HCT116 (cell line): ENCODE results near the gene TMEM240. TPM values are rescaled to one million over a fixed set of nuclear protein-coding genes. Genes with fewer than 3 reads are reported as not detected.

Source experiments
- ATAC-seq: fragments of 200-7000 bp; cut with Tn5 transposase; 2 replicates; pipeline ENCODE4 v1.9.1; 2020; ENCODE audit warnings: mild to moderate bottlenecking, moderate library complexity
- BruUV-seq: library from RNA; stranded (reverse); fragments of 400-500 nt; replicated peaks from 2 replicates; lab custom pipeline; 2021; lab: Mats Ljungman, UMichigan
- CTCF ChIA-PET: fragments of 300-600 bp; sonication (Branson Sonifier 250); formaldehyde crosslinking; loops from one replicate; lab custom pipeline; 2021; ENCODE audit warnings: antibody characterized with exemption; lab: Charles Lee
- POLR2A ChIA-PET: fragments of 300-600, 350-600 bp; sonication (Branson Sonifier 250); formaldehyde crosslinking; loops from one replicate; lab custom pipeline; 2021; ENCODE audit warnings: antibody characterized with exemption; lab: Charles Lee
- RAD21 ChIA-PET, 2 experiments: fragments of 300-600 bp; sonication (Branson Sonifier 250); formaldehyde crosslinking; loops; one replicate each; lab custom pipeline; 2023; ENCODE audit warnings: low total read pairs in 2 of 2; ENCODE audit not compliant: uncharacterized antibody in 2 of 2, unreplicated experiment in 2 of 2, low non-redundant PET in 1 of 2; lab: Charles Lee
- DNase-seq: peaks from one replicate; pipeline ENCODE4 v3.0.0-alpha.2; 2010; ENCODE audit warnings: low read depth, low spot score
- H2AFZ ChIP-seq: fragments of 200-600 bp; shearing (Covaris generic), sonication (generic); 2 replicates; pipeline ENCODE4 v1.6.1; 2017; ENCODE audit warnings: low read depth, mixed run types, mixed read lengths, antibody characterized with exemption, low read length; ENCODE audit not compliant: poor library complexity, severe bottlenecking
- H3K27ac ChIP-seq: 2 replicates; pipeline ENCODE4 v1.5.1; 2012; ENCODE audit warnings: low read depth, low read length
- H3K27me3 ChIP-seq: fragments of 200-600 bp; sonication (generic); 2 replicates; pipeline ENCODE4 v1.6.1; 2016; ENCODE audit warnings: mixed run types, low read length, mixed read lengths; ENCODE audit not compliant: insufficient read depth
- H3K36me3 ChIP-seq, 2 experiments: fragments of 200-500 bp in 1 of 2; fragments of 200-600 bp in 1 of 2; sonication (Bioruptor generic) in 1 of 2; sonication (generic) in 1 of 2; 2 replicates each; pipeline versions ENCODE4 v1.5.1 to v1.6.1; 2014 to 2016; ENCODE audit warnings: low read length in 2 of 2, inconsistent platforms in 1 of 2, mixed read lengths in 1 of 2, mixed run types in 1 of 2; ENCODE audit not compliant: insufficient read depth in 2 of 2, control insufficient read depth in 1 of 2
- H3K4me1 ChIP-seq, 2 experiments: fragments of 200-600 bp in 1 of 2; sonication (generic) in 1 of 2; 2 replicates each; pipeline versions ENCODE4 v1.5.1 to v1.6.1; 2012 to 2017; ENCODE audit warnings: low read length in 2 of 2, inconsistent platforms in 1 of 2, mild to moderate bottlenecking in 1 of 2, mixed read lengths in 1 of 2, mixed run types in 1 of 2, moderate library complexity in 1 of 2; ENCODE audit not compliant: insufficient read depth in 2 of 2, control insufficient read depth in 1 of 2
- H3K4me2 ChIP-seq: fragments of 200-600 bp; sonication (generic); 2 replicates; pipeline ENCODE4 v1.6.1; 2017; ENCODE audit warnings: mixed run types, low read length, mixed read lengths
- H3K4me3 ChIP-seq, 2 experiments: fragments of 200-600 bp in 1 of 2; sonication (generic) in 1 of 2; replicated peaks in 1 of 2; 2 replicates each; pipeline ENCODE4 v1.5.1; 2011 to 2016; ENCODE audit warnings: low read length in 2 of 2, control low read depth in 1 of 2, low read depth in 1 of 2, mild to moderate bottlenecking in 1 of 2, mixed read lengths in 1 of 2, mixed run types in 1 of 2
- H3K79me2 ChIP-seq: fragments of 200-600 bp; sonication (generic); 2 replicates; pipeline ENCODE4 v1.6.1; 2017; ENCODE audit warnings: mild to moderate bottlenecking, mixed run types, low read length, moderate library complexity, mixed read lengths; ENCODE audit not compliant: insufficient read depth
- H3K9ac ChIP-seq: fragments of 200-600 bp; sonication (generic); 2 replicates; pipeline ENCODE4 v1.6.1; 2016; ENCODE audit warnings: low read length, mixed read lengths
- H3K9me2 ChIP-seq: fragments of 200-600 bp; sonication (generic), shearing (Covaris generic); 2 replicates; pipeline ENCODE4 v1.6.1; 2017; ENCODE audit warnings: mixed run types, mild to moderate bottlenecking, moderate library complexity; ENCODE audit not compliant: insufficient read depth
- H3K9me3 ChIP-seq, 2 experiments: fragments of 200-500 bp in 1 of 2; fragments of 200-600 bp in 1 of 2; sonication (Bioruptor generic) in 1 of 2; sonication (generic) in 1 of 2; 2 replicates each; pipeline ENCODE4 v1.6.1; 2014 to 2017; ENCODE audit warnings: low read length in 2 of 2, mixed read lengths in 2 of 2, inconsistent platforms in 1 of 2, low read depth in 1 of 2, mild to moderate bottlenecking in 1 of 2, mixed run types in 1 of 2, moderate library complexity in 1 of 2; ENCODE audit not compliant: control insufficient read depth in 1 of 2, insufficient read depth in 1 of 2
- H4K20me1 ChIP-seq: fragments of 200-600 bp; sonication (generic), shearing (Covaris generic); 2 replicates; pipeline ENCODE4 v1.6.1; 2017; ENCODE audit warnings: mixed run types, mild to moderate bottlenecking, moderate library complexity; ENCODE audit not compliant: insufficient read depth
- CEBPB ChIP-seq: IDR thresholded peaks from 2 replicates; pipeline ENCODE4 v1.6.1; 2012; ENCODE audit warnings: low read depth
- EGR1 ChIP-seq: IDR thresholded peaks from 2 replicates; pipeline ENCODE4 v1.6.1; 2012; ENCODE audit warnings: low read depth
- ELF1 ChIP-seq: IDR thresholded peaks from 2 replicates; pipeline ENCODE4 v1.6.1; 2012; ENCODE audit warnings: low read depth, borderline replicate concordance
- EZH2phosphoT487 ChIP-seq: fragments of 200-600 bp; IDR thresholded peaks from 2 replicates; pipeline ENCODE4 v1.6.1; 2018; ENCODE audit warnings: antibody characterized with exemption, borderline replicate concordance
- POLR2A ChIP-seq: IDR thresholded peaks from 2 replicates; pipeline ENCODE4 v1.7.0; 2011; ENCODE audit warnings: borderline replicate concordance; ENCODE audit not compliant: insufficient read depth, insufficient read length; ENCODE audit errors: extremely low read depth
- POLR2AphosphoS5 ChIP-seq: IDR thresholded peaks from 2 replicates; pipeline ENCODE4 v1.6.1; 2011; ENCODE audit warnings: mild to moderate bottlenecking, low read depth, low read length, moderate library complexity
- RAD21 ChIP-seq: IDR thresholded peaks from 2 replicates; pipeline ENCODE4 v1.6.1; 2012; ENCODE audit warnings: low read depth, mild to moderate bottlenecking
- SRF ChIP-seq: IDR thresholded peaks from 2 replicates; pipeline ENCODE4 v1.6.1; 2012; ENCODE audit warnings: low read depth
- YY1 ChIP-seq: IDR thresholded peaks from 2 replicates; pipeline ENCODE4 v1.6.1; 2011; ENCODE audit warnings: low read length, low read depth, moderate library complexity, mild to moderate bottlenecking; ENCODE audit not compliant: insufficient replicate concordance; ENCODE audit errors: extremely low read depth
- ZFX ChIP-seq: fragments of 450-650 bp; IDR thresholded peaks from 2 replicates; pipeline ENCODE4 v1.6.1; 2017
- ZNF274 ChIP-seq: fragments of 200-500 bp; sonication (Bioruptor generic); IDR thresholded peaks from 2 replicates; pipeline ENCODE4 v1.6.1; 2014; ENCODE audit warnings: mild to moderate bottlenecking, low read depth, low read length, inconsistent platforms
- intact Hi-C: fragments of 100-400 bp; cut with micrococcal nuclease; formaldehyde crosslinking; loops from 2 replicates; pipeline ENCODE4 v1.10.0; 2022
- total RNA-seq: library from RNA; stranded (reverse); gene quantifications from one replicate; pipeline ENCODE4 v1.2.1, GENCODE V29; 2021; ENCODE audit not compliant: unreplicated experiment
- TF ChIP-seq, protein P1 (sequence below): IDR thresholded peaks from 2 replicates; pipeline ENCODE4 v1.6.1; 2011; ENCODE audit warnings: mild to moderate bottlenecking, low read length, moderate library complexity; ENCODE audit not compliant: insufficient replicate concordance; ENCODE audit errors: extremely low read depth
- TF ChIP-seq, protein P2 (sequence below): IDR thresholded peaks from 2 replicates; pipeline ENCODE4 v1.6.1; 2012

Gene TMEM240
- total RNA-seq, 1 experiment from 2014 or later: 2.3 TPM

DNA sequence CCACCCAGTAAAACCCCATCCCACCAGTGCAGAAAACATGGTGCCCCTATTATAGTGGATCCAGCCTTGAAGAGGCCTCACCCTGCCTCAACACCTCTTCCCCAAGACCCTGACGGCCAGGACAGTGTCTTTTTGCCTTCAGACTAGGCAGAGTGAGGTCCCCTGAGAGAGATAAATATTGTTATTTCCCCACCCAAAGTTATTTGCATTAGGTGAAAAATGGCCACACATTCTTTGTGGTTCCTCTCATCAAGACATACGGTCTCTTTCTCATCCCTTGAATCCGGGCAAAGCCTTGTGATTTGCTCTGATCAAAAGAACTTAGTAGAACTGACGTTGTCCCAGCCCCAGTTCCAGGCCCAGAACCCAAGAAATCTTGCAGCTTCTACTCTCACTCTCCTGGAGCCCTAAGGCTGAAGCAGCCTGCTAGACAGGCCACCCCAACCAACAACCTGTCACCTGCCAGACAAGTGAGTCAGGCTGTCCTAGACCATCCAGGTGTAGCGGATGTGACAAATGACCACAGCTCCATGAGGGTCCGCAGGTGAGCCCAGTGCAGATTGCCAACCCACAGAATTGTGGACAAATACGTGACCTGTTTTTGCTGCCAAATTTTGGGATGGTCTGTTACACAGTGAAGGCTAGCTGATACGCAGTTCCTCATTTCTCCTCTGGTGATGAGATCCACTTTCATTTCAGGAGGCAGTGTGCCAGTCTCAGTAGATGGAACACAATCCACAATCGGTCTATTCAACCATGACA, 42.3 kb upstream of the TMEM240 start:
- H3K9ac ChIP-seq: no peak overlapping the region
- no TSS peak for BruUV-seq
- no peak for DNase-seq
- H2AFZ ChIP-seq: no peak overlapping the region
- intact Hi-C loops: no loop called here
- H3K79me2 ChIP-seq: no peaks in the 10 kb centered on the region
- no peaks in the 10 kb centered on the region for H3K27me3 ChIP-seq
- ChIA-PET RAD21 (no interaction called here), POLR2A (no interaction called here), CTCF (no interaction called here)
- no peaks in the 10 kb centered on the region for H4K20me1 ChIP-seq
- H3K9me3 ChIP-seq: no peaks in the 10 kb centered on the region
- no peak overlapping the region for H3K27ac ChIP-seq
- H3K4me3 ChIP-seq: no peak overlapping the region
- H3K36me3 ChIP-seq: no peaks in the 10 kb centered on the region
- H3K4me2 ChIP-seq: no peak overlapping the region
- H3K9me2 ChIP-seq: no peaks in the 10 kb centered on the region
- no peak for TF ChIP-seq POLR2A
- H3K4me1 ChIP-seq: no peaks in the 10 kb centered on the region
- ATAC-seq: no peak; the same call in 1 of the 2 replicates

DNA sequence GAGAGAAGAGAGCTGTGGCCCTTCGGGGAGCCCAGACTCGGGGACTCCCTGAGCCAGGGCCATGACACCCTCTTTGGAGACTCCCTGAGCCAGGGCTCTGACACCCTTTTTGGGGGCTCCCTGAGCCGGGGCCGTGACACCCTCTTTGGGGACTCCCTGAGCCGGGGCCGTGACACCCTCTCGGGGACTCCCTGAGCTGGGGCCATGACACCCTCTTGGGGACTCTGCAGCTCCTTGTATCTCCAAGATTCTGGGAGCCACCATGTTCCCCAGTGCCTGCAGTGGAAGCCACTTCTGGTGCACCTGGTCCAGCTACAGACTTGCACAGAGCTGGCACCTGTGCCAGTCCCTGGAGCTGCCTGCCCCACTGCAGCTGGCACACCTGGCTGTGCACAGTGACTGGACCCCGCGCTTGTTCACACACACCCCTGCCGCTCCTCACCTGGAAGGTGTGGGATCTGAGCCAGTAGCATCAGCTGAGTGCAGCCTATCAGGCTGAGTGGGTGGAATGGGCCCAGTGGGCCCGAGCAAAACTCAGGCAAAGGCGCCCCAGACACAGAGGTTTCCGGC, 38.0 kb upstream of the TMEM240 start:
- no peaks in the 10 kb centered on the region for H4K20me1 ChIP-seq
- H2AFZ ChIP-seq: no peak overlapping the region
- H3K79me2 ChIP-seq: peaks cover 9% of the 10 kb centered on the region
- H3K9me2 ChIP-seq: no peaks in the 10 kb centered on the region
- H3K9me3 ChIP-seq: no peaks in the 10 kb centered on the region
- no peaks in the 10 kb centered on the region; a peak in 1 of 4 replicates for H3K36me3 ChIP-seq
- ChIA-PET RAD21 (no interaction called here), POLR2A (no interaction called here), CTCF (no interaction called here)
- no peak for TF ChIP-seq POLR2AphosphoS5
- TF ChIP-seq ZNF274: no peak
- TF ChIP-seq SRF: no peak
- no peak for TF ChIP-seq RAD21
- no peak for TF ChIP-seq YY1
- no peak for TF ChIP-seq CEBPB
- no peak for TF ChIP-seq ELF1
- TF ChIP-seq, protein P1, sequence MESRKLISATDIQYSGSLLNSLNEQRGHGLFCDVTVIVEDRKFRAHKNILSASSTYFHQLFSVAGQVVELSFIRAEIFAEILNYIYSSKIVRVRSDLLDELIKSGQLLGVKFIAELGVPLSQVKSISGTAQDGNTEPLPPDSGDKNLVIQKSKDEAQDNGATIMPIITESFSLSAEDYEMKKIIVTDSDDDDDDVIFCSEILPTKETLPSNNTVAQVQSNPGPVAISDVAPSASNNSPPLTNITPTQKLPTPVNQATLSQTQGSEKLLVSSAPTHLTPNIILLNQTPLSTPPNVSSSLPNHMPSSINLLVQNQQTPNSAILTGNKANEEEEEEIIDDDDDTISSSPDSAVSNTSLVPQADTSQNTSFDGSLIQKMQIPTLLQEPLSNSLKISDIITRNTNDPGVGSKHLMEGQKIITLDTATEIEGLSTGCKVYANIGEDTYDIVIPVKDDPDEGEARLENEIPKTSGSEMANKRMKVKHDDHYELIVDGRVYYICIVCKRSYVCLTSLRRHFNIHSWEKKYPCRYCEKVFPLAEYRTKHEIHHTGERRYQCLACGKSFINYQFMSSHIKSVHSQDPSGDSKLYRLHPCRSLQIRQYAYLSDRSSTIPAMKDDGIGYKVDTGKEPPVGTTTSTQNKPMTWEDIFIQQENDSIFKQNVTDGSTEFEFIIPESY: no peak
- no peak for TF ChIP-seq POLR2A
- TF ChIP-seq, protein P2, sequence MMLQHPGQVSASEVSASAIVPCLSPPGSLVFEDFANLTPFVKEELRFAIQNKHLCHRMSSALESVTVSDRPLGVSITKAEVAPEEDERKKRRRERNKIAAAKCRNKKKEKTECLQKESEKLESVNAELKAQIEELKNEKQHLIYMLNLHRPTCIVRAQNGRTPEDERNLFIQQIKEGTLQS: no peak
- TF ChIP-seq ZFX: no peak
- no peak for TF ChIP-seq EZH2phosphoT487
- no peak for TF ChIP-seq EGR1
- no peaks in the 10 kb centered on the region for H3K27me3 ChIP-seq
- no peak overlapping the region for H3K4me3 ChIP-seq
- no peak overlapping the region for H3K9ac ChIP-seq
- no TSS peak for BruUV-seq
- peaks cover 7 to 12% of the 10 kb centered on the region in 2 experiments for H3K4me1 ChIP-seq
- ATAC-seq: no peak
- H3K27ac ChIP-seq: no peak overlapping the region
- no peak overlapping the region for H3K4me2 ChIP-seq
- DNase-seq: no peak
- intact Hi-C loops: no loop called here
